Ammon's horn (tissue), 1 donor: ENCODE measurements around the gene UNC119.

Experiments used
- DNase-seq: peaks from one replicate; pipeline ENCODE4 v3.0.0-alpha.2; 2016; ENCODE audit warnings: low spot score

The UNC119 gene

GRCh38 chr17:28544402-28545140, 7.9 kb downstream of the UNC119 start:
- no peak for DNase-seq

- no peak for DNase-seq
These were observed 11.0 kb downstream of the UNC119 start for GRCh38 chr17:28541439-28541838.

GRCh38 chr17:28540231-28540630, 12.2 kb downstream of the UNC119 start:
- no peak for DNase-seq

GRCh38 chr17:28538296-28538895, 14.0 kb downstream of the UNC119 start:
- DNase-seq: no peak

- DNase-seq: no peak
These were observed 15.2 kb downstream of the UNC119 start for GRCh38 chr17:28537219-28537610.

- DNase-seq: no peak
These were observed 15.7 kb downstream of the UNC119 start for GRCh38 chr17:28536532-28537218.

GRCh38 chr17:28534740-28535375, 17.6 kb downstream of the UNC119 start:
- DNase-seq: no peak

GRCh38 chr17:28533091-28533807, 19.2 kb downstream of the UNC119 start:
- no peak for DNase-seq

GRCh38 chr17:28532050-28532960, 20.1 kb downstream of the UNC119 start:
- no peak for DNase-seq

GRCh38 chr17:28530926-28531325, 21.5 kb downstream of the UNC119 start:
- DNase-seq: no peak

GRCh38 chr17:28530250-28530649, 22.2 kb downstream of the UNC119 start:
- DNase-seq: no peak

GRCh38 chr17:28529013-28529400, 23.4 kb downstream of the UNC119 start:
- DNase-seq: no peak

GRCh38 chr17:28528327-28529012, 24.0 kb downstream of the UNC119 start:
- no peak for DNase-seq

GRCh38 chr17:28527859-28528258, 24.6 kb downstream of the UNC119 start:
- DNase-seq: no peak

GRCh38 chr17:28527181-28527681, 25.2 kb downstream of the UNC119 start:
- DNase-seq: no peak

- no peak for DNase-seq
These were observed 26.0 kb downstream of the UNC119 start for GRCh38 chr17:28526381-28526780.

- DNase-seq: no peak
These were observed 27.7 kb downstream of the UNC119 start for GRCh38 chr17:28524476-28525424.

- DNase-seq: no peak
These were observed 28.5 kb downstream of the UNC119 start for GRCh38 chr17:28523876-28524275.

GRCh38 chr17:28523186-28523585, 29.2 kb downstream of the UNC119 start:
- no peak for DNase-seq
